ENCODE measurements around the gene FOXG1.

Gene FOXG1

DNA sequence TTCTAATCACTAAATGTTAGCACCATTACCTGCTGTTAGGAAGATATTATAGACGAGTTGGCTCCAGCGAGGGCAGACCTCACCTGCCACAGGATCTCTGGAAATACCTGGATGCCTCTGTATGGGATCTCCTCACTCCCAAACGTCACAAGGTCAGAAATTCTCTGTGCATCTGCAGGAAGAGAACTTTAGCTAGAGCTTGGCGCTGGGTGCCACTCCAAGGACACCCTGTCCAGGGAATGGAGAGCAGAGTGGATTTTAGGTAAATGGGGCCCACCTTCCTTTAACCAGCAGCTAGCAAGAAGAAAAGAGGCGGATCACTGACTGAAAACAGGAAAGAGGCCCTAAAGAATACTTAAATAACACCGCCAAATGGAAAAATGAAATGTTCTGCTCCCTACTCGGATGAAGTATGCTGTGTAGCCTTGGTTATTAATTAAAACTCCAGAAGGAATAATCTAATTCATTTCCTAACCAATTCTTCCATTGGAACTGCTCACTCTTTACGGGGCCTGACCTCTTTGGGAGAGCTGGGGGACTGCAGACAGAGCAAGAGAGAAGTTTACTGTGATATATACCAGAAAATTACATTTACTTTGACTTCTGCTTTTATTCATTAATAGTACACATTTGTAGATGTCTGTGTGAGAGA lies 4.2 kb upstream of the FOXG1 start:
- no peak for DNase-seq

DNA sequence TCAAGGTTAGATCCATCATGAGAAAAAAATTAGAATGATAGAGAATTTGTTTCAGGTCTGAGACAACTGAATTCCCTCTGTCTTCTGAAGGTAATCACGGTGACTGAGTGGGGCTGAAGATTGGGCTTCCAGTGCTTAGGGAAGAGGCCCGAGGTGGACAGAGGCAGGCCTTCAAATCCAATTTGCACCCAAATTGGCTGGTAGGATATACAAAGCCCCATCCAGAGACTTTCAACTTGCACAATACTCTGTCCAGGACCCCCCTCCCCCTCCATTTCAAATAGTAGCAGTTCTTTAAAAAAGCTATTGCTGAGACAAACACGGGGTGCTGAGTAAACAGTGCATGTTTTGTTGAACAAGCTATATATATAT lies 3.6 kb upstream of the FOXG1 start:
- DNase-seq, result no peak

DNA sequence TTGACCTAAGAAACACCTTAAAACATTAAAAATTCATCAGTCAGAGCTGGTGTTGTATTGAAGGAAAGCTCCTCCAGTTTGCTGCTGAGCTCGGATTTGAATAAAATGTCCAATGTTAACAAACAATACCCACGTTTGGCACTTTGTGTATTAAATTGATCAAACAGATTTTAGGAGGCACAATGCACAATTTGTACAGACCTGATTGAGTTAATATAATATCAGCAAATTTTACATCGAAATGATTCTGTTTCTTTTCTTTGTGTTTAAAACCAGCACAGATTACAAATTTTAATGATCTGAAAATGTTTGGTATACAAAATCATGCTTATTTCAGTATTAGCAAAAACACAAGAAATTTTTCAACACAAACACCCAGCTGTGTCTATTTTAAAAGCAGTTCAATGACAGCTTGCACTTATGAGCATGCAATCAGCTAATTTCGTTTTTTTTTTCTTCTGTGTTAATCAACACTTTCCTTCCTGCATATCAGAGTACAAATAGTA lies 2.8 kb upstream of the FOXG1 start:
- no peak for DNase-seq

DNA sequence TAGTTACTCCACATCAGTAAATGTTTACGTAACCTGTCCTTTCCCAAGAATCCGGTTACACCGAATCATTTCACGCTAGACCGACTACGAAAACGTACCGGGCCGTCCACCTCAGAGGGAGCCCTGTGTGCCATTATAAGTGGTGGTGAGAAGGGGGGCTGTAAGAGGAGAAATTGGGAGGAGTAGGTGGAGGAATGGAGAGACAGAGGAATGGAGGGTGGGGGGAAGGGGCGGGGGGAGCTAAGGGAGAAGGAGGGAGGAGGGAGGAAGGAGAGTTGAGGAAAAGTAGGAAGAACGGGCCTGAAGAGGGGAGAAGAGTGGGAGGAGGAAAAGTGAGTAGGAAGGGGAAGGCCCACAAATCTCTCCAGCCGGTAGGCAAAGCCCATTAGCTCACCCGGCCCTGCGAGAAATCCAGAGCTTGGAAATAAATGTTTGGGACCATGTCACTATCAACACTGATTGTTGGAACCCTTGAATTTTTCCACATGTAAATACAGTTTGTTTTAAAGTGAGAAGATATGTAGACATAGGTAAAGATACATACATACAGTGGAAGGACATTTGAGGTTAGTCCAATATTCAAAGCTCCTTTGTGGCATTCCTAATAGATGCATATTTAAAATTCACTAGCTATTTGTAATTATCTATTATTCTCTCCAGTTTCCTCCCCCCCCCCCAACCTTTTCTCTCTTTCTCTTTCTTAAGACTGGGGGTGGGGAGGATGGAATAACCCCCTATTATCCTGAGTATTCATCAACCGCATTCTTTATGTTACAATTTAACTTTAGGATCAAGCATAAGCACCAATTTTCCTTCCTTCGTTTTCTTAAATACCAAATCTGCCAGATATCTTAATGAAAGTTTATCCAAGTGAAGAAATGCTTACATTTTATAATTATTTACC lies 2.1 kb upstream of the FOXG1 start:
- DNase-seq, result no peak

DNA sequence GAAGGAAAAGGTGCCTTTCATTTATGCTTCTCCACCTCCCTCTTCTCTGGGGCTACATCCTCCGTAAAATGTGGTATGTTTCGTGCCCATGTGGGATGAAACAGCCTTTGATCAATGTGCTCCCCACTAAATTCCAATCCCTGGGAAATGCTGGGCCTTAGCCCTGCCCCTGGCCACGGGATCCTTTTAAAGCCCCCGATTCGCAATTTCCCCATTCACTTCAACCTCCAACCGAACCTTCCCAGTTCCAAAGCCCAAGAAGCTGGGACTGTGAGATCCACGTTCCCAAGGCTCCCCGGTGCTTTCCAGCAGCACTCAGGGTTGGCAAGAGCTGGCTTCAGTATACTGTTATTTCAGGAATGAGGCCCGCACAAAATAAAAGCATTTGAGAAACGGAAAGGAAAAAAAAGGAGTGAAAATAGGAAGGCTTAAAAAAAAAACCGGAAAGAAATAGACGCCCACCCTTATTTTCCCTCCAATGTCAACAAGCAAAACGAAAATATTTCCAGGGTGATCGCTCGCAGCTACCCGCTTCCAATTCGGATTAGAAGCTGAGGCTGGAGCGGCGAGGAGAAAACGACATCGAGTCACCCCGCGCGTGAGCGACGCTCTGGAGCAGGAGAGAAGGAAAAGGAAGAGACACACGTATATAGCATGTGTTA lies 1.3 kb upstream of the FOXG1 start:
- no peak for DNase-seq

DNA sequence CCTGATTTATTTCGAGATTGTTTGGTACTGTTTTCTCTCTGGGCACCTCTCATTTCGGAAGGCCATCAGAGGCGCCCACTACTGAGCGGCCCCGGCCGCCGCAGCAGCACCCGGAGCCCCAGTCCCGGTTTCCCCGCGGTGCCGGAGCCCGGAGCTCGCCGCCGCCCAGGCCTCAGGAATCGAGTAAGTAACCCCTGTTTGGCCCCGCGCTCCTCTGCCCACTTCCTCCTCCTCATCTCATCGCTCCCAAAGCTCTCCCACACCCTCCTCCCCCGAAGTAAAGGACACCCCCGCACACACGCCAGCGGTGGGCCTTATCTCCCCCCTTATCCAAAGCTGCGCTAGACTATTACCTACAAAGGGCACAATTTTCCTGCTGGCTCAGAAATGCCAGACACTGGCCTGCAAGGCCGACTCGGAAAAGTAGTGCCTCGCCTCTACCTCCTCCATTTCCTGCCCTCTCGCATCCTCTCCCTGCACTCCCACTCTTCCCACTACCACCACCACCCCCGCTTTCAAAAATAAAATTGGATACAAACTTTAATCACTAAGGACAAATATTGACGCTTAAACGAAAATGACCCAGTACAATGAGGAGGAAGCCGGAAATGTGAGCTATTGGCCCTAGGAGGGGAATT lies 637 bp upstream of the FOXG1 start:
- no peak for DNase-seq

DNA sequence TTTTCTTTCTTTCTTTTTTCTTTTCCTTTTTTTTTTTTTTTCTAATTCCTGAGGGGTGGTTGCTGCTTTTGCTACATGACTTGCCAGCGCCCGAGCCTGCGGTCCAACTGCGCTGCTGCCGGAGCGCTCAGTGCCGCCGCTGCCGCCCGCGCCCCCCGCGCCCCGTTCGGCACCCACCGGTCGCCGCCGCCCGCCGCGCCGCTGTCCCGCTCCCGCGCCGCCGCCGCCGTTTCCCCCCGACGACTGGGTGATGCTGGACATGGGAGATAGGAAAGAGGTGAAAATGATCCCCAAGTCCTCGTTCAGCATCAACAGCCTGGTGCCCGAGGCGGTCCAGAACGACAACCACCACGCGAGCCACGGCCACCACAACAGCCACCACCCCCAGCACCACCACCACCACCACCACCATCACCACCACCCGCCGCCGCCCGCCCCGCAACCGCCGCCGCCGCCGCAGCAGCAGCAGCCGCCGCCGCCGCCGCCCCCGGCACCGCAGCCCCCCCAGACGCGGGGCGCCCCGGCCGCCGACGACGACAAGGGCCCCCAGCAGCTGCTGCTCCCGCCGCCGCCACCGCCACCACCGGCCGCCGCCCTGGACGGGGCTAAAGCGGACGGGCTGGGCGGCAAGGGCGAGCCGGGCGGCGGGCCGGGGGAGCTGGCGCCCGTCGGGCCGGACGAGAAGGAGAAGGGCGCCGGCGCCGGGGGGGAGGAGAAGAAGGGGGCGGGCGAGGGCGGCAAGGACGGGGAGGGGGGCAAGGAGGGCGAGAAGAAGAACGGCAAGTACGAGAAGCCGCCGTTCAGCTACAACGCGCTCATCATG lies 654 bp downstream of the FOXG1 start:
- no peak for DNase-seq

DNA sequence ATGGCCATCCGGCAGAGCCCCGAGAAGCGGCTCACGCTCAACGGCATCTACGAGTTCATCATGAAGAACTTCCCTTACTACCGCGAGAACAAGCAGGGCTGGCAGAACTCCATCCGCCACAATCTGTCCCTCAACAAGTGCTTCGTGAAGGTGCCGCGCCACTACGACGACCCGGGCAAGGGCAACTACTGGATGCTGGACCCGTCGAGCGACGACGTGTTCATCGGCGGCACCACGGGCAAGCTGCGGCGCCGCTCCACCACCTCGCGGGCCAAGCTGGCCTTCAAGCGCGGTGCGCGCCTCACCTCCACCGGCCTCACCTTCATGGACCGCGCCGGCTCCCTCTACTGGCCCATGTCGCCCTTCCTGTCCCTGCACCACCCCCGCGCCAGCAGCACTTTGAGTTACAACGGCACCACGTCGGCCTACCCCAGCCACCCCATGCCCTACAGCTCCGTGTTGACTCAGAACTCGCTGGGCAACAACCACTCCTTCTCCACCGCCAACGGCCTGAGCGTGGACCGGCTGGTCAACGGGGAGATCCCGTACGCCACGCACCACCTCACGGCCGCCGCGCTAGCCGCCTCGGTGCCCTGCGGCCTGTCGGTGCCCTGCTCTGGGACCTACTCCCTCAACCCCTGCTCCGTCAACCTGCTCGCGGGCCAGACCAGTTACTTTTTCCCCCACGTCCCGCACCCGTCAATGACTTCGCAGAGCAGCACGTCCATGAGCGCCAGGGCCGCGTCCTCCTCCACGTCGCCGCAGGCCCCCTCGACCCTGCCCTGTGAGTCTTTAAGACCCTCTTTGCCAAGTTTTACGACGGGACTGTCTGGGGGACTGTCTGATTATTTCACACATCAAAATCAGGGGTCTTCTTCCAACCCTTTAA lies 1.5 kb downstream of the FOXG1 start:
- DNase-seq, result no peak

DNA sequence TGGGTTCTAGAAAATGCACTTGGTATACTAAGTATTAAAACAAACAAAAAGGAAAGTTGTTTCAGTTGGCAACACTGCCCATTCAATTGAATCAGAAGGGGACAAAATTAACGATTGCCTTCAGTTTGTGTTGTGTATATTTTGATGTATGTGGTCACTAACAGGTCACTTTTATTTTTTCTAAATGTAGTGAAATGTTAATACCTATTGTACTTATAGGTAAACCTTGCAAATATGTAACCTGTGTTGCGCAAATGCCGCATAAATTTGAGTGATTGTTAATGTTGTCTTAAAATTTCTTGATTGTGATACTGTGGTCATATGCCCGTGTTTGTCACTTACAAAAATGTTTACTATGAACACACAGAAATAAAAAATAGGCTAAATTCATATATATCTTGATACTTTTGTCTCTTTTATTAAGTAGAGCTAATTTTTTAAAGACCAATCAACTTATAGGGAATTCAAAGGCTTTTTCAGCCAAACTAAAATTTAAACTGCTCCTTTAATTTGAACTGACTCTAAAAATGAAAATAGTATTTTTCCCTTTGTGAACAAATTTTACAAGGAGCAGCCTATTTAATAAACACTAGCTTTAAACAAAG lies 2.8 kb downstream of the FOXG1 start:
- DNase-seq, result no peak

DNA sequence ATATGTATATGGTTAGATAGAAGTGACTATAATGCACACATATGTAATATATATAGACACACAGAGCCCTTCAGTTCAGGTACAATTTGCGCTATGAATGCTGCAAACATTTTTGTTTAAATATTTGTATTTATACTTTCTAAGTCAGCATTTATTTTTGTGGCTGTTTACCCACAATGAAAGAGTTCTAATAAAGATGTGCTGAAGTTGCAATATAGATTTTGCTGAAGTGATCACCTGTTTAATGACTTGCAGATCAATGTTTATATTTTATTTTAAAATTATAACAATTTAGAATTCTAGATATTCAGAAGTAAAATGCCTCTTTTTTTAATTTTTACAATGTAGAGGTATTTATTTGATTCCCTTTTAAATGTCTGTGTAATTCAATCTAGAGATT lies 3.5 kb downstream of the FOXG1 start:
- no peak for DNase-seq

DNA sequence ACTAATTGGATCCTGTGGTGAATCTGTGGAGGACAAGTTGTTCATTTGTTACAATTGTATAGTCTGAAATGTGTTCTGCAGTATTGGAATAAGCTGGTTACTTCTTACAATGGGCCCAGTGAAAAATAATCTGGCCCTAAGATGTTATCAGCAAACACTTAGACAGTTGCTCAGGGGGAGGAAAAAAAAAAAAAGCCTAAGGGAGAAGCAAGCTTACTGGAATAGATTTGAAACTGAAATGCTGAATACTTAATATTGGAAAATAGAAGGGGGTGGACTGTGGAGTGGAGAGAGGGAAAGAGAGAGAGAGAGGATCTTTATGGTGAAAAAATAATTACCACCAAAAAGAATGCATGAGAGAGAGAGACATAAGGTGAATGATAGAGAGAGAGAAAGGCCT lies 4.0 kb downstream of the FOXG1 start:
- no peak for DNase-seq

DNA sequence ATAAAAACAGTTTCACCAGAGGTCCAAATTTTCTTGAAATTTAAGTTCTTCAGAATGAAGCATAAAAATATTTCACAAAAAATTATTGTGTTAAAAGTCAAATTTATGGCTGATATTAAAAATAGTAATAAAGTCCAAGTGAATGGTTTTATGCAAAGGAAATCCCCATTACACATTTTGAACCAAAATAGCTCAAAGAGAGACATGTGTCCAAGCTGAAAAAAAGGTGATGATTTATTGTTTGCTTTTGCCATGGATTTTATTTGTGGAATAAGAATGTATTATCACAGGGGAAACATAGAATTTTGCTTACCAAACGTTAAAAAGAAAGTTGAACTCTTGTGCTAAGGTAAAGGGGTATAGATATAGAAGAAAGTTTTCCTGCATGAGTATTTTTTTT lies 4.6 kb downstream of the FOXG1 start:
- no peak for DNase-seq

DNA sequence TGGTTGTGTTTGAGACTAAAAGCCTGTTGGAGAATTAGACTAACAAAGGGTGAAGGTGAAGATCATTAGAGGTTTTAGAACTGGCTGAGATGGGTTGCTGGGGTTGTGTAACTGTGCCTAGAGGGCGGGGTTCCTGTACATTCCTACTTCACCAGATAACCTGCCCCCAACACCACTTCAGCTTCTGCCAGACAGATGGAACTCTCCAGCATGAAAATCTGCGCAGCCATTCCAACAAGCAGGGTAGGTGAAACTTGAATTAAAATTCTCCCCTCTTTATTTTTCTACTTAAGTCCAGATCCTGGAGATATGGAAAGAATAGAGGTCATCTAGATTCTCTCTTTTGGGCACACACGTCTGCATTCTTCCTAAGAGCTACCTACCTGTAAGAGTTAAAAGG lies 6.0 kb downstream of the FOXG1 start:
- DNase-seq, result no peak

DNA sequence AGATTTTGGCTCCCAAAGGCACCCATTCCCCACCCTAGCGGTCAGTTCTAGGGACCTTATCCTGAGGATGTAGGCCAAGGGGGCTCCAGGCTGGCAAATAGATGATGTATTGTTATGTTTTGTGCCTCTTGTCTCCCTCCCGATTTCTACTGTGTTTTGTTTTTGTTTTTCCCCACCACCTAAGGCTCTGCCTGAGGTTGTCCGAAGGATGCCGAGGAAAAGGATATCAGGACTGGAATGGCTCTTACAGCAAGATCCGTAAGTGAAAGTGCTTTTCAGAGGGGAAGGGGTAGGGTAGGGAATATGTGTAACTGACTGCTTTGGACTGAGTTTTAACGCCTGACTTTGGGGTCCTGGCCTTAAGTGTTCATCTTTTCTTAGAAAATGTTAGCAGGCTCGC lies 6.6 kb downstream of the FOXG1 start:
- no peak for DNase-seq

DNA sequence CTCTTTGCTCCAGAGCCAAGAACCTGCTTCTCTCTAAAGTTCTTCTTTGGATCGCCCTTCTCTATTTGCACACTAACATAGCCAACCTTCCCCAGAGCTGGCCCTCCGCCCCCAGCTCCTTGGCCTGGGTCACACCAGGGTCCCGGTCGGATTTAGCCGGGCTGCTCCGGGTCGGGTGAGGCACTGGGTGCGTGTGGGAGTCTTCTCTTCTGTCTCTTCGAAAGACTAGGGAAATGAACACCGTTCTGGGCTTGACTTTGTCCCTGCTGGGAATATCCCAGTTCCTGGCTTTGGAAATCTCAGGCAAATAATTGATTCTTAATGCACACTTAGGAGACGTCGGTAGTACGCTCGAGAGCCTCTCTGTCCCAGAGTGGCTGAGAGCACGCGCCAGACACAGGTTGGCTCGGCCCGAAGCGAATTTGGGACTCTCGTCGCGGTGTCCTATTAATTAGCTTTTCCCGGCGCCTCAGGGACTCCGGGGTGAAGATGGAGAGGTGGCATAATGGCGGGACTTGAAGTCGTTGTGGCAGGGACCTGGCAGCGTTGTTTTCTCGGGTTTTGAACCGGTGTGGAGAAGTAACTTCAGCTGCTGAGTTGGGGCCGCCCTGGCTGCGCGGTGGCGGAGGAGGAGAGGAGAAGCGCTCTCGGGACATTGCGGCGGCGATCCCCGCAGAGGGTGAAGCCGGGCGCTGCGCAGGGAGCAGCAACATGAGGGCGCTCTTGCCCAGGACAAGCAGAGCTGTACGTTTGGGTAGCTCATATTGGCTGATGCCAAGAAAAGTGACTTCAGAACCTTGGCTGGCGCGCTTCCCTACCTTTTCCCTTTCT lies 7.5 kb downstream of the FOXG1 start:
- DNase-seq, result no peak

DNA sequence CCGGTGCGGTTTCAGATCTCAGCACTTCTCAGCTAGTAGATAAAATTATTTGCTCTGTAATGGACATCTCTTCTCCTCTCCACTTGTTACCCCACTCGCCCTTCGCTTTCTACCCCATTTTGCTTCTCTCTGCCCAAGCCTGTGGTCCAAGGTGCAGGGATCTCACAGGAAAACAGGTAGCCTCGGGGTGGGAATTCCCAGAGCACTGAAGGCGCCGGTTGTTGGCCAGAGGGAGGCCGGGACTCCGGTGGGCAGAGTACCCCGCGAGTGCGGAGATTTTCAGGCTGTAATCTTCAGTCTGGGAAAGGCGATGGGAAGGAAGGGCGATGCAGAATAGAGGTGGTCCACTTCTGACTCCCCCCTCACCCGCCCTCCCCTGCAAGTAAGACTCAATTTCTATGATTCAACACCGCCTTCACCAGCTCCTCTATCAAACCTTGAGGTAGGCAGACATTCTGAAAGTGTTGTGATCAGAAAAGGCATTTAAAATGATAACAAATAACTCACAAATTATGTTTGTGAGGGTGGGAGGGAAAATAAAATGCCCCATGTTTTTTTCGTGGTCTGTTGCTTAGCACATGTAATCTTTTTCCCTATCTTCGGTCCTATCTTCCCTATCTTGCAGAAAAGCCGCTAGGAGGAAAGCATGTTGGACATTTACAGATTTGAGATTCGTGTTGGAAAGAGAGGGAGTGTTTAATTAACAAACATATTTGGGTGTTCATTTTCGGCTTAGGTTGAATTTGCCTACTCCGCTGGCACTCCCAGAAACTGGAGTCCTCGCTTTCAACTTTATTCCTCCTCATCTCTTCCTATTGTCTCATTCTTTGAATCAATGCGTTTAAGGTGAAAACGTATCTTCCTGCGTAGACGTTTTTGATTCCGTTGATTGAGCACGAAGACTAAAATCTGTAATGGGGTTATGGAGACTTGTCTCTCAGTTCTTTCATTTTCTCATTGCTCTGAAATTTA lies 8.5 kb downstream of the FOXG1 start:
- DNase-seq, result no peak

DNA sequence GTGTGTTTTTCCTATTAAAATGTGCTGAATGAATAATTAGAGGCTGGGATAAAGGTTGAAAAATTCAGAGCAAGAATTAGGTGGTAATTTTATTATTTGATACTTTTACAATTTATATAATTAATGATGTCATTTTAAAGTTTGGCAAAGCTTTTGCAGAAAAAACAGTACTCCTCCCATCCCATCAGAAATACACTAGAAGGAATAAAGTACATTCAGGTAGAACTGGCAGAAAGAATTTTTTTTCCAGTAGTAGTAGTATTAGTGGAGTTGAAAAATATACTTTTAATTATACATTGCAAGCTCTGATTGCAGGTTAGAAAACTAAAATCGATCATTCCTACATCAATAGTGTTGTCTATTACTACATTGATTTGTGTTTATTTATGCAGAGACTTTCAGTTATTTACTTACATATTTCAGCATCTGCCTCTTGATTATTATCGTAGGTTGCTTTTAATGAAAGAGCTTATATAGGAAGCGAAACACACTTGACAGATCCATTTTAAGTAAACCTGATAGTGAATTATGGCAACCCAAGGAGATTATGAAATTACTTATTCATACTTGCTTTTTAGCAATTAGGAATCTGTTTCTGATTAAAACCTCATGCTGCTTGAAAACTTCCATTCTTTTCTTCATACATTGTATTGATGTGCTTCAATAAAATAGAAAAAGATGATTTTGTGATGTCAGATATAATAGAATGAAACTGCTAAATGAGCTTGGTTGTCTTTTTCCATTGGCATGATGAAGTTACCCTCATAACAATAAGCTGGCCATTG lies 10.1 kb downstream of the FOXG1 start:
- no peak for DNase-seq
